Endothelial cell of umbilical vein (primary cell): ENCODE data around the gene CHID1.

Experiments
- CTCF ChIP-seq, 2 donors: IDR thresholded peaks; 1 replicate in 1 of 2; 2 replicates in 1 of 2; pipeline ENCODE4 v1.5.1; 2011; ENCODE audit warnings: low read length in 2 of 2, mild to moderate bottlenecking in 2 of 2, moderate library complexity in 2 of 2, control low read depth in 1 of 2, inconsistent platforms in 1 of 2, low read depth in 1 of 2; ENCODE audit not compliant: insufficient read depth in 1 of 2; ENCODE audit errors: extremely low read depth in 1 of 2
- JUN ChIP-seq: IDR thresholded peaks from 2 replicates; pipeline ENCODE4 v1.6.1; 2011; ENCODE audit warnings: borderline replicate concordance, low read depth; ENCODE audit not compliant: insufficient read length, insufficient read depth
- MYC ChIP-seq: IDR thresholded peaks from one replicate; pipeline ENCODE4 v1.6.1; 2011; ENCODE audit warnings: mild to moderate bottlenecking, low read depth, low read length
- POLR2A ChIP-seq: IDR thresholded peaks from 2 replicates; pipeline ENCODE4 v1.6.1; 2012; ENCODE audit warnings: low read depth, mild to moderate bottlenecking, control low read depth, low read length
- POLR2AphosphoS5 ChIP-seq: IDR thresholded peaks from 2 replicates; pipeline ENCODE4 v1.6.1; 2012; ENCODE audit warnings: low read depth, mild to moderate bottlenecking, control low read depth, low read length, moderate library complexity; ENCODE audit not compliant: insufficient read depth
- TF ChIP-seq, protein P1 (sequence below): IDR thresholded peaks from 2 replicates; pipeline ENCODE4 v1.6.1; 2011; ENCODE audit not compliant: insufficient read depth, insufficient read length

DNA sequence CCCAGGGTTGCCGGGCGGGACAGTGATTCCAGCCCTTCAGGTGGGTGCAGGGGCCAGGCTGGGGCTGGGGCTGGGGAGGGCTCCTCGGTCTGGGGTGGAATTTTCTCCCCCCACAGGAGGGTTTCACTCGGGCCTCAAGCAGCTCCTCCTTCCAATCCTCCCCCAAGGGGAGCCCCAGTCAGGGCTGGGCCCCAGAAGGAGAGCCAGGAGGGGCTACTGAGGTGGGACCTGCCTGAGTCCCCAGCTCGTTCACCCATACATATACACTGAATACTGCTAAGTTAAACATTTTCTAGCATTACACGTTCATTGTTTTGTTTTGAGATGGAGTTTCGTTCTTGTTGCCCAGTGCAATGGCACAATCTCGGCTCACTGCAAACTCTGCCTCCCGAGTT is 84.4 kb downstream of the CHID1 start:
- TF ChIP-seq CTCF (IDR thresholded peaks at IDR 0.05; ENCODE audit: extremely low read depth in 1 of 2, insufficient read depth in 1 of 2, low read depth in 1 of 2, low read length in 2 of 2) (no peak), POLR2A (no peak), POLR2AphosphoS5 (no peak), JUN (no peak), MYC (no peak)
- TF ChIP-seq, protein P1, sequence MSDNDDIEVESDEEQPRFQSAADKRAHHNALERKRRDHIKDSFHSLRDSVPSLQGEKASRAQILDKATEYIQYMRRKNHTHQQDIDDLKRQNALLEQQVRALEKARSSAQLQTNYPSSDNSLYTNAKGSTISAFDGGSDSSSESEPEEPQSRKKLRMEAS = no peak
